Activated T-helper 9 cell treated with anti-CD3 and anti-CD28 coated beads, Interleukin-2, amount 50 U/mL, for 16 hours (primary cell): Measurements from ENCODE around the gene MYL6.

Experiments
- DNase-seq: peaks from one replicate; pipeline ENCODE4 v3.0.0-alpha.2; 2020; ENCODE audit warnings: low read depth

The MYL6 gene

DNA sequence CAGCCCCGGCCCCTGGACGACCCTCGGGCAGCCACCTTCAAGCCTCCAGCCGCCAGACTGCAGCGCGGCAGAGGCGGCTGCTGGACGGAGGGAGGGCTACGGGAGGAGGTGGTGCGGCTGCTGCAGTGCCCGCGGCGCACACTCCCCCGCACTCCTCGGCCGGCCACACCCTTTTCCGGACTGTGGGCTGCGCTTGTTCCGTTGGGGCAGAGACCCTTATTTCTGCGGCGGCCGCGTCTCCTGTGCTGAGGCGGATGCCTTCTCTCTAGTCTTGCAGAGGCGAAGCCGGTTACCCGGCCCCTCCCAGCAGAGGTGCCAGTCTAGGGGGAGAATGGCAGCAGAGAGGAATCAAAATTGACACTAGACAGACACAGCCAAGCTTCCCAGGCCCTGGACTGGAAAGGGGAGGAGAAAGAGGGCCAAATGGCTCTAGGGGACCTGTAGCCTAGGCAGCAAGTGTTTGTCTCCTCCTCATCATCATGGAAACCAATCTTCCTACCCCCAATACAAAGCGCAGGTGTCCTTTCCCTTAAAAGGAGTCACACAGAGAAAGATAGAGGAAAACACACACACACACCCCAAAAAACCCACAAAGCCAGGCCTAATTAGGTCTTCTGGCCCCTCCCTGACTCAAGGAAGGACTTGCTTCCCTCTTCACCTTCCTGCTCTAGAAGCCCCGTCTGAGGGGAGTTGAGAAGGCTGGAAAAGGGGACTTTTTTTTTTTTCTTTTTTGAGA lies 28.8 kb upstream of the MYL6 start:
- peak; percentile 53 for DNase-seq

DNA sequence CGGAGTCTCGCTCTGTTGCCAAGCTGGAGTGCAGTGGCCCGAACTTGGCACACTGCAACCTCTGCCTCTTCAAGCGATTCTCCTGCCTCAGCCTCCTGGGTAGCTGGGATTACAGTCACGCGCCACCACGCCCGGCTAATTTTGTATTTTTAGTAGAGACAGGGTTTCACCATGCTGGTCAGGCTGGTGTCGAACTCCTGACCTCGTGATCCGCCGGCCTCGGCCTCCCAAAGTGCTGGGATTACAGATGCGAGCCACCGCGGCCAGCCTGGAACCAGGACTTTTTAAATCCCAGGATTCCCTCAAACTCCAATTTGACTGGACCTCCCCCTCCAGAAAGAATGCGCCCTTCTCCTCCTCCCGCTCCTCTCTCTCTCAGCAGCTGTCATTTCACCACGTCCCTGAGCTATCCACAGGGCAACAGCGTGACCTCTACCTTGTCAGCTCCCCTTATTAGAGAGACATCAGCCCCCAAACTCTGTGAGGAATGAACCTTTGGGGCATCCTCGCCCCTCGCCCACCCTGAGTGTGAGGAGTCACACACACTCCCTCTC lies 28.1 kb upstream of the MYL6 start:
- no peak for DNase-seq

DNA sequence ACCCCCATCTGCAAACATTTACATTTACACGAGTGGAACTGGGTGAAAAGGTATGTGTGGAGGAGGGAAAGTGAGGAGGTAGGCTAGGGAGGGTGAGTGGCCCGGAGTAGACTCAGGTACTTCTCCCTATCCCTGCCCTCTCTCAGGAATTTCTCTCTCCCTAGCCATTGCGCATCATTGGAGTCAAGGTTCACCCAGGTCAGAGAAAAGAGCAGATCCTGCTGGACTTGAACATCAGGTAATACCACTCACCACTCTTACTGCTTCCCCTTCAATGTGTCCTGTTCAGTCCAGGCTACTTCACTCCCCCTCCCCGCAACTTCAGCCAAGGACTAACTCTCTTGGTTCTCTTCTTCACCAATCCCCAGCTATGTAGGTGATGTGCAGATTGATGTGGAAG lies 27.3 kb upstream of the MYL6 start:
- DNase-seq, result no peak

DNA sequence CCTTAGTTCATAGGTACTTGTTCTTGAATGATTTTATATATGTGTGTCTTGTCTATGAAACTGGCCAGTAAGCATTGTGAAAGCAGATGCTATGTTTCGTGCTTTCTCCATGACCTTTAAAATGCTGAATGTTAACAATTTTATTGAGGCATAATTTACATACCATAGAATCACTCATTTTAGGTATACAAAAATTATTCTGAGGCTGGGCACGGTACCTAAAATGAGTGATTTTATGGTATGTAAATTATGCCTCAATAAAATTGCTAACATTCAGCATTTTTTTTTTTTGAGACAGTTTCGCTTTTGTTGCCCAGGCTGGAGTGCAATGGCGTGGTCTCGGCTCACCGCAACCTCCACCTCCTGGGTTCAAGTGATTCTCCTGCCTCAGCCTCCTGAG lies 23.3 kb upstream of the MYL6 start:
- no peak for DNase-seq

DNA sequence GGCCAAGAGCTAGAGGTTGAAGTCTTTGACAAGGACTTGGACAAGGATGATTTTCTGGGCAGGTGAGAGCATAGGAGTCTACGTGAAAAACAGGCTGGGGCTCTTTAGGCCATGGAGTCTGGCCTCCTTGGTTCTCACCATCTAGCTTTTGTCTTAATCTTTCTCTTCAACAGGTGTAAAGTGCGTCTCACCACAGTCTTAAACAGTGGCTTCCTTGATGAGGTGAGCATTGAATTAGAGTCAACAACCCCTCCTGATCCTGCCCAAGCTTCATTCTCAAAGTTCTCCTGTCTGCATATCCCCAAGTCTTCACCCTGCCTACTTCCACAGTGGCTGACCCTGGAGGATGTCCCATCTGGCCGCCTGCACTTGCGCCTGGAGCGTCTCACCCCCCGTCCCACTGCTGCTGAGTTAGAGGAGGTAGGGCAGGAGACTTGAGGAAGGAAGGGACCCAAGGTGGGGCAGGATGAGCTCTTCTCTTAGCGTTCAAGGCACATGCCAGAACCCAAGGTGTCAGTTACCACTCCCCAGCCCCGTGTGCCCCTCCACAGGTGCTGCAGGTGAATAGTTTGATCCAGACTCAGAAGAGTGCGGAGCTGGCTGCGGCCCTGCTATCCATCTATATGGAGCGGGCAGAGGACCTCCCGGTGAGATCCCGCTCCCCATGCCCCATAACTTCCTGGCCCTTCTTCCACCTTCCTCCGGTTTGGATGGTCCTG lies 20.1 kb upstream of the MYL6 start:
- DNase-seq, result no peak

DNA sequence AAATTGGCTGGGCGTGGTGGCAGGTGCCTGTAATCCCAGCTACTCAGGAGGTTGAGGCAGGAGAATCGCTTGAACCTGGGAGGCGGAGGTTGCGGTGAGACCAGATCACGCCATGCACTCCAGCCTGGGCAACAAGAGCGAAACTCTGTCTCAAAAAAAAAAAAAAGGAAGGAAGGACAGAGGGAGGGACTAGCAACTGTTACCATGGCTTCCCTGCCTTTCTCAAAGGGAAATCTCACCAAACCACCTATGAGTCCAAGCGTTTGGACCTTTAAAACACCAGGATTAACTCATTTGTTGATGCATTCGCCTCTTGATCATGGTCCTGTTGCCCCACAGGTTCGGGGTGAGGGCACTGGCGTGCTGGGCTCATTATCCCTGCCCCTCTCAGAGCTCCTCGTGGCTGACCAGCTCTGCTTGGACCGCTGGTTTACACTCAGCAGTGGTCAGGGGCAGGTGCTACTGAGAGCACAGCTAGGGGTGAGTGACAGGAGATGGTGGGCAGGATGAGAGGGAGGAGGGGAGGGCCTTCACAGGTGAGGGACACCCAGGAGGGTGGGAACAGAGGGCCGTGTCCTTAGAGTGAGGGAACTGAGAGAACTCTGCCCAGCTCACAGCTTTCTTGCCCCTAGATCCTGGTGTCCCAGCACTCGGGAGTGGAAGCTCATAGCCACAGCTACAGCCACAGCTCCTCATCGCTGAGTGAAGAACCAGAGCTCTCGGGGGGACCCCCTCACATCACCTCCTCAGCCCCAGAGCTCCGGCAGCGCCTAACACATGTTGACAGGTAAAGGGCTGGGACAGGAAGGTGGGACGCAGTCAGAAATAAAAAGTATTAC lies 16.0 kb upstream of the MYL6 start:
- no peak for DNase-seq

DNA sequence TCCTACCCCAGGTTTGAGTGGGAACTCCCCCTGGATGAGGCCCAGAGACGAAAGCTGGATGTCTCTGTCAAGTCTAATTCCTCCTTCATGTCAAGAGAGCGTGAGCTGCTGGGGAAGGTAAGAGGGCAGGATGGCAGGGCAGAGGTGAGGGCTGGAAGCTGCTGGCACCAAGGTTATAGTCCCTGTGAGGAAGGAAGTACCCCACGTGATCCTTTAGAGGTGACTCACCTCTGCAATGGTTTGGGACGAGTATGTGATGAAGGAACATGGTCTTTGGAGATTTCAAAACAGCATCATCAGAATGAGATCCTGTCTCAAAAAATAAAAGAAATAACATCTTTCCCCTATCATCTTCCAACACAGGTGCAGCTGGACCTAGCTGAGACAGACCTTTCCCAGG lies 14.9 kb upstream of the MYL6 start:
- no peak for DNase-seq

DNA sequence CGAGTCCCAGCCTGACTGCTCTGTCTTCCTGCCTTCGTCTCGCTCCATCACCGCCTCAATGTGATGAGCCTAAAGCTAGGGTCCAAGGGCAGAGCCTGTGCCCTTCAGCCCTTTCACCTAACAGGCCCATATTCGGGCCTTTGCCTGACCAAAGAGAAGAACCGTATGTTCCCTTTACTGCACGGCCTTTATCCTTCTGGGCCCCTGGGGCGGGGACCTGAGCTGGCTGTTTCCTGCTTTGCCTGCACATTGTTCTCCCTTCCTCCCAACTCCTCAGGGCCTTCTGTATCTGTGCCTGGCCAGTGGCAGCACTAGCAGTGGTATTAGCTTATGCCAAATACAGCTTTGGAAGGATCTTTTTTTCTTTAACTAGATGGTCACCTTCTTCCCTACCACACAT lies 14.3 kb upstream of the MYL6 start:
- DNase-seq, result no peak

DNA sequence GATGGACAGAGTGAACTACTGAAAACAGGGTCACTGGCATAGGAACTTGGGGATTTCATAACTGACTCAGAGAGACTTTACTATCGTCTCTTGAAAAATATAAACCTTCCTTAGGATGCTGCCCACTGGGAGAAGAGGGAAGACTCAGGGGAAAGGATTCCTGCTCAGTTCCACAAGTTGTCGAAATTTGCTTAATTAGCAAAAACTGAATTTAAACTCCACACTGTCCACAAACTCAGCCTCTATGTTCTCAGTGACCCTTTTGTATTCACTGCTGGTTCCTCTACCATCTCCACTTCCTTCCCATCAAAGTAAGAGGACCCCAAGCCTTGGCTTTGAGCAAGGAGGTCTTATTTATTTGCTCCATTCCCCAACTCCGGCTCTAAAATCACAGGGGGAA lies 12.9 kb upstream of the MYL6 start:
- no peak for DNase-seq

DNA sequence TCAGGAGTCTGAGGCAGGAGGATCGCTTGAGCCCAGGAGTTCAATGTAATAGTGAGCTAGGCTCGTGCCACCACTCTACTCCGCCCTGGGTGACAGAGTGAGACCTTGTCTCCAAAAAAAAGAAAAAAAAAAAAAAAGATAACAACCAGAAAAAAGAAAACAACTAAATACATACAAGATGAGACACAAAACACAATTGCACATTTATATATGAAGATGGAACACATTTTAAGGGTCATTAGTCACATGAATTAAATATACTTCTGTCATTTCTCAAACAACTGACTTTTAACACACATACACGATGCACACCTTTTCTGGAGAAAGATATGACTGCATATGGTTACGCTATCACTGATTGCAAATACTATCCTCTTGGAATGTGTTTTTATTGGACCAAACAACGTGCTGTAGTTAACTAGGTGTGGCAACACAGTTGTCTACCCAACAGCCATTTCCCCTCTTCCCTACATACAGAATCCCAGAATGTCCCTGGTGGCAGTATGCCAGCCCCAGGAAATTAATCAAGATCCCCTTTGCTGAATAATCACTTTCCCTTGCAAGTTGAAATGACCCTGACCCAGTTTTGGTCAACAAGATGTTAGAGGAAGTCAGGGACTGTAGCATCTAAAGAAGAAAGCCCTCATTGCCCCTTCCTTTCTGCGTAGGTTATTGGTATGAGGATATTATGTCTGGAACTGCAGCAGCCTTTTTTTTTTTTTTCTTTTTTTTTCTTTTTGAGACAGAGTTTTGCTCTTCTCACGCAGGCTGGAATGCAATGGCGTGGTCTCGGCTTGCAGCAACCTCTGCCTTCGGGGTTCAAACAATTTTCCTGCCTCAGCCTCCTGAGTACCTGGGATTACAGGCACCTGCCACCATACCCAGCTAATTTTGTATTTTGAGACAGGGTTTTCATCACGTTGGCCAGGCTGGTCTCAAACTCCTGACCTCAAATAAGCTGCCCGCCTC lies 11.4 kb upstream of the MYL6 start:
- DNase-seq, result no peak

DNA sequence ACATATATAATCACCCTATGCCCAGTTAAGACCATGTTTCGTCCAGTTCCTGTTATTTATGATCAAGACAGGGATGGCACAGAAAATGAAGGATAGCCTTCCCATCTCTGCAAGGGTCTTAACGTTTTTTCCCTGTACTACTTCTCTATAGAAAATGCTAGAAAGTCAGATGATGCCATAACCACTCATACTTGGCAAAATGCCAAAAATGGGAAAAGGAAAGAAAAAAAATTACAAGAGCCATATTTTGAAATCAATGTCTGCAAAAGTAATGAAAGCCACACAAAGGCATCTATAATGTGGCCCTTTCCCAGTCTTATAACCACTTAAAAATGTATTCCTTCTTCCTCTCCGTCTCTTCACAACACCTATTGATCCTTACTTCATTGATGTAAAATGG lies 7.6 kb upstream of the MYL6 start:
- DNase-seq, result no peak

DNA sequence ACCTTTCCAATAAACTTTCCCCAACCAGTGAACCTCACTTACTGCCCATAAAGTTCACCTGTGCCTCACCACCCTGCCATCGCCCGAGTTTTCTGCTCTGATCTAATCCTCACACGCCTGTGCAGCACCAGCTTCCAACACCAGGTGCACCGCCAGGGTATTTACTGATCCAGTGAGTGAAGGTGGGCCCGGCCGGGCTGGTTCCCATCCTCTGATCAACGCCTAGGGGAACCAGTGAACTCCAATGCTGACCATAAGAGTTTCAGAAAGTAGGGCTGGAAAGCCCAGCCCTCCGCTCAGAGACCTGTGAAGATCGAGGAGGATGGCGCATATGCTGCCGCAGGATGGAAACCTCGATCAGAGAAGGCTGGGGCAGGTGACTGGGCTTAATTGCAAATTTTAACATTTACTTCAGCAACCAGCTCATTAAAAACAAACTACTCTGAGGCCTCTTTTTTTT lies 6.5 kb upstream of the MYL6 start:
- DNase-seq, result peak; percentile 59

DNA sequence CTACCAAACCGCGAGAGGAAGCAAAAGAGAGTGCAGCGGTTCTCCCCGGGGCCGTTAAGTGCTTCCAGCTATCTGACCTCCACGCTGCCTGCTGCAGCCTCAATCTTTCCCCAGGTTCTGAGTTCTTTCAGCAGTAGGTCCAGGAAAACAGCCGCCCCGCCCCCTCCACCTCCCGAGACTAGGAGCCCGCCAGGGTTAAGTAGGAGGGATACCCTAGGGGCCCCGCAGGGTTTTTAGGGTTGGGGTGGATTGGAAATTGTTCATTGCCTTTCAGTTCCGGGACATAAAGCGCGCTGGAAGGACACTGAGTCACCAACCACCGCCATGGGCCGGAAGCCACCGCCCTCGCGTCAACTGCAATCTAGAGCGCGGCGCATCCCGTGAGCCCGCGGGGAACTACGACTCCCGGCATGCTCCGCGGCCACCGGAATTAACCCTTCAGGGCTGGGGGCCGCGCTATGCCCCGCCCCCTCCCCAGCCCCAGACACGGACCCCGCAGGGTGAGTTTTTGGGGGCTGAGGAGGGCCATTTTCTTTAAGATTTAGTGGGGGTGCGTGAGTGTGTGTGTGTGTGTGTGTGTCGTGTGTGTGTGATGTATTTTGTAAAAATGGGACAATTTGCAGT lies 5.9 kb upstream of the MYL6 start, which contains the start of gene MYL6B:
Gene MYL6B (plus strand): TSS at position 456 of the 624 bp plus-strand sequence. CDS start 1,332 bp downstream, outside the sequence.
- peak; percentile 92 for DNase-seq

DNA sequence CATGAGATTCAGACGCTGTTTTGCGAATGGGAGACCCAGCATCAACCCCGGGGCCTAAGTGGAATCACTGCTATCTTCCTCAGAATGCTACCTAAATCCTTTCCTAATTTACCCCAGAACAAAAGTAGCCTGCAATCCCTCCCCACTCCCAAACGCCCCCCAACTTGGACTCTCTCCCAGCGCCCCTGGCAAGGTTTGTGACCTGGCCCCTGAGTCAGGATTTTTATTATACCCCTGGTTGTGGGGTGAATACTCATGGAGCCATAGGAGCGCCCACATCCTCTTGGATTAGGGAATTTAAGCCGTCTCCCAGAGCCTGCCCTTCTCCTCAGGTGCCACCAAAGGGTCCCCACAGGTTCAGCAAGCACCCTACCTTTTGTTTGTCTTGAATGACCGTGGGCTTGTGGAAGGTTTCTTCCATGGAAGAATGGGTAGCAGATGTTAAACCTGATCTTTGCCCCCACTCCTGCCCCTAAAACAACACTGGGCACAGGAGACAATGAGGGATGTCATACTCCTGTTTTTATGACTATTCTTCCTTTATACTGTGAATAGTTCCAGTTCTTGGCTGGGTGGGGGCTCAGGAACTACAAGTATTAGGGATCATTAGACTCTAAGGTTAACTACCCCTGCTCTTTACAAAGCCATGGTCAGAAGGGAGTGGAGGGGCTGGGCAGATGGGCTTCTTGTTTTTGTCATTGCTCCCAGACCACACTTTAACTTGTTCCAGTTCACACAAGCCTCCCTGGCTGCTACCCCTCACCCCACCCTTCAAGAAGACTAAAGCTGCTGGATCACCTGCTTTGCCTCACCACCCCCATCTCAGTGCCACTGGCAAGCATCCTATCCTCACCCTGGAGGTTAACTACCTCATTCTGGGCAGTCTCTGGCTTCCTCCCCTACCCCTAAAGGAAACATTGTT lies 5.1 kb upstream of the MYL6 start:
- DNase-seq, result no peak

DNA sequence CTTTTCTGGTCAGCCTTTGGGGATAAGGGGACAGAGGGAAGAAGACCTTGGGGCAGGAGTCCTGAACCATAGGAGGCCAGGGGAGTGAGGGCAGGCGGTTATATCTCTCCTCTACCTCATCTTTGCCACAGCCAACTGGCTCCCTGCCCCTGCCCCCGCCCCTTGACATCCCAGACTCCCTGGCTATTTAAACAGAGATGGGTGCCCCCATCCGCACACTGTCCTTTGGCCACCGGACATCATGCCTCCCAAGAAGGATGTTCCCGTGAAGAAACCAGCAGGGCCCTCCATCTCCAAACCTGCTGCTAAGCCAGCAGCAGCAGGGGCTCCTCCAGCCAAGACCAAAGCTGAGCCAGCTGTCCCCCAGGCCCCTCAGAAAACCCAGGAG lies 4.5 kb upstream of the MYL6 start:
- no peak for DNase-seq

DNA sequence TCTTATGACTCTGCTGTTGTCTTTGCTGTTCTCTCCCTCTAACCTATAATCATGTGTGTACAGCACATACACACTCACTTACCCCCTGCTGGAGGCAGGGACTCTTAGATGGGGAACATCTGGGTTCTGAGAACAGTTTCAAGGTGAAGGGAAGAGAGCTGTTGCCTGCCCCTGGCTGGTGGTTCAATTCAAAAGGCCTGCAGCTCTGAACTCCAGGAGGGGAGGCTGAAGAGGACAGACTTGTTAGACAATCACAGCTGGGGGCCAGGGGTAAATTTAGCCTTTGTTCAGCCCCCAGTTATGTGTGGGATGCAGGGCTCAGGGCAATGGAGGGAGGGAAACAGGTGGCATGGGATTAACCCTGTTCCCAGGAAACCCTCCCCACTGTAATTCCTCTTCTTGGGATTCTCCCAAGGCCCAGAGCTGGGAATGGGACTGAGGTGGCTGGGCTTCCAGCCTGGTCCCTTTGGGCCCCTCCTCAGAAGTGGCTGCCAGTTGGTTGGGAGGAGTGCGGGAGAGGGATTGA lies 3.9 kb upstream of the MYL6 start:
- no peak for DNase-seq

DNA sequence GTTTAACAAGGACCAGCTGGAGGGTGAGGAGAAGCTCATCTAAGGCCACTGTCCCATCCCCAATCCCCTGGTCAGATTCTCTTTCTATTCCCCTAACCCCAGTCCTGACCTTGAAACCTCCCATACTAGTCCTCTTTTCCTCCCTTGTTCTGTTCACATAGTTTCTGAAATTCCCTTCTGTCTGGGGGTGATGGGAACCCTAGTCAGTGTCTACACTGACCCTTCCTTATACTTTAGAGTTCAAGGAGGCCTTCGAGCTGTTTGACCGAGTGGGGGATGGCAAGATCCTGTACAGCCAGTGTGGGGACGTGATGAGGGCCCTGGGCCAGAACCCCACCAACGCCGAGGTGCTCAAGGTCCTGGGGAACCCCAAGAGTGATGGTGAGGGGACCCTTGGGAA lies 3.3 kb upstream of the MYL6 start:
- no peak for DNase-seq

DNA sequence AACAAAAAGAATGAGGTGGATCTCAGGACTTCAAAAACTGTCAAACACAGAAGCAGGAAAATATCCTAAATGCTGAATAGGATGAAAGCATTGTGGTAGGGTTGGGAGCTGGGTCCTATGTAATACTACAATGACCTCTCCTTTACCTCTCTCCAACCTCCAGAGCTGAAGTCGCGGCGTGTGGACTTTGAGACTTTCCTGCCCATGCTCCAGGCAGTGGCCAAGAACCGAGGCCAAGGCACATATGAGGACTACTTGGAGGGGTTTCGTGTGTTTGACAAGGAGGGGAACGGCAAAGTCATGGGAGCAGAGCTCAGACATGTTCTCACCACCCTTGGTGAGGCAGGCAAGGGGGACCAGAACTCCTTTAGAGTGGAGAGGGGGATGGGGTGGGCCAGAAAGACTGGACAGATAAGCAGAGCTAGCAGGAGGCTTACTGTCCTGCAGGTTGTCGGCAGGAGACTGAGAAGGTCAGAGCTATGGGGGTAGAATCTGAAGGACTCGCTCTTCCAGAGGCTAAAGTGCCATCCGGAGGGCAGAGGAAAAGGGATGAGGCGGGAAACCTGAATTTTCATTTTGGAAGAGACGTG lies 2.8 kb upstream of the MYL6 start:
- DNase-seq, result no peak
